ENCODE data around the gene GPR160.

GPR160 gene

GRCh38 chr3:170092907-170093306 lies 55.1 kb downstream of the GPR160 start:
- TF ChIP-seq MYC (IDR thresholded peaks at IDR 0.05; ENCODE audit: low read depth, low read length), result no peak
- no peak for TF ChIP-seq POLR2A (IDR thresholded peaks at IDR 0.05; ENCODE audit: extremely low read depth, insufficient read length)
- TF ChIP-seq CTCF (IDR thresholded peaks at IDR 0.05; ENCODE audit: low read depth, low read length), result no peak
- TF ChIP-seq, protein P1, sequence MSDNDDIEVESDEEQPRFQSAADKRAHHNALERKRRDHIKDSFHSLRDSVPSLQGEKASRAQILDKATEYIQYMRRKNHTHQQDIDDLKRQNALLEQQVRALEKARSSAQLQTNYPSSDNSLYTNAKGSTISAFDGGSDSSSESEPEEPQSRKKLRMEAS (IDR thresholded peaks at IDR 0.05; ENCODE audit: low read depth, low read length), result no peak
- DNase-seq (ENCODE audit: low read depth), result peak; percentile 18
- no peak overlapping the region for H3K4me3 ChIP-seq (ENCODE audit: low read depth, low read length)

DNA sequence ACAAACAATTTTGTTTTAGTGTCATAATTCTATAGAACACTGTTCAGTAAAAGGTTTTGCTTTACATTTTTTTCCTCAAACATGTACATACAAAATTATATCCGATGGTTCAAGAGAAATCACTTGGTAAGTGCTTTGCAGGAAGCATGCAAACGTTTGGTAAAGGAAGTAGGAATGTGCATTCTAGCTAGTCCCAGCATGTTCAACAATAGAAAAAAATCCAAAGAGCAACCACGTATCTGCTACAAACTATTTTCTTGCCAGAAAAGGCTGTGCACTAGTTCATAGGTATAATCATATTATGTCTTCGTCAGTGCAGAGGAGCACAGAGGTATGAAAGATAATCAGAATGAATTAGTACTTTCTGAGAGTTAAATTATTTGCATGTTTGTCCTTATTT lies 58.0 kb downstream of the GPR160 start:
- TF ChIP-seq CTCF (IDR thresholded peaks at IDR 0.05; ENCODE audit: low read depth, low read length) (no peak), MYC (IDR thresholded peaks at IDR 0.05; ENCODE audit: low read depth, low read length) (no peak), POLR2A (IDR thresholded peaks at IDR 0.05; ENCODE audit: extremely low read depth, insufficient read length) (no peak)
- TF ChIP-seq, protein P1 (IDR thresholded peaks at IDR 0.05; ENCODE audit: low read depth, low read length), result no peak
- no peak for DNase-seq (ENCODE audit: low read depth)
- no peak overlapping the region for H3K4me3 ChIP-seq (ENCODE audit: low read depth, low read length)

GRCh38 chr3:170096342-170096741 lies 58.5 kb downstream of the GPR160 start:
- TF ChIP-seq POLR2A (IDR thresholded peaks at IDR 0.05; ENCODE audit: extremely low read depth, insufficient read length) (no peak), CTCF (IDR thresholded peaks at IDR 0.05; ENCODE audit: low read depth, low read length) (no peak), MYC (IDR thresholded peaks at IDR 0.05; ENCODE audit: low read depth, low read length) (no peak)
- TF ChIP-seq, protein P1 (IDR thresholded peaks at IDR 0.05; ENCODE audit: low read depth, low read length), result no peak
- no peak for DNase-seq (ENCODE audit: low read depth)
- no peak overlapping the region for H3K4me3 ChIP-seq (ENCODE audit: low read depth, low read length)

- DNase-seq (ENCODE audit: low read depth), result no peak
- TF ChIP-seq, protein P1 (IDR thresholded peaks at IDR 0.05; ENCODE audit: low read depth, low read length), result no peak
- TF ChIP-seq CTCF (IDR thresholded peaks at IDR 0.05; ENCODE audit: low read depth, low read length), result no peak
- no peak for TF ChIP-seq POLR2A (IDR thresholded peaks at IDR 0.05; ENCODE audit: extremely low read depth, insufficient read length)
- TF ChIP-seq MYC (IDR thresholded peaks at IDR 0.05; ENCODE audit: low read depth, low read length), result no peak
- H3K4me3 ChIP-seq (ENCODE audit: low read depth, low read length), result no peak overlapping the region
Observed at GRCh38 chr3:170098753-170099152, 61.0 kb downstream of the GPR160 start.

DNA sequence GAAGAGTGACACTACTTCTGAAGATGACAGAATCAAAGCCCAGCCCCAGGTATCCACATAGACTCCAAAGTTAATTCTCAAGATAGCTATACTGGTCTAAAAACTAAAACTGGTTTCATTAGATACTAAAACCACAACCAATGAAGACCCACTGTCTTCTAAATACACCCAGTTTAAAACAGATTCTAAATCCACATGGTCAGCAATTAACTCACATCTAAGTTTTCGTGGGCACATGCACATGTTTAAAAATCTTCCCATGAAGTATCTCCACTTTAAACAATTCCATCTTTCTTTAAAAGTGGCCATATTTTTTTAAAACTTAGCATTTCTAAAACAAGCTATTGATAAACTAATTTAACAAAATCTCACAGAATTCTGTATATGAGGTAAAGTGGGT lies 63.1 kb downstream of the GPR160 start:
- no peak overlapping the region for H3K4me3 ChIP-seq (ENCODE audit: low read depth, low read length)
- no peak for DNase-seq (ENCODE audit: low read depth)
- TF ChIP-seq POLR2A (IDR thresholded peaks at IDR 0.05; ENCODE audit: extremely low read depth, insufficient read length), result no peak
- no peak for TF ChIP-seq MYC (IDR thresholded peaks at IDR 0.05; ENCODE audit: low read depth, low read length)
- no peak for TF ChIP-seq CTCF (IDR thresholded peaks at IDR 0.05; ENCODE audit: low read depth, low read length)
- TF ChIP-seq, protein P1 (IDR thresholded peaks at IDR 0.05; ENCODE audit: low read depth, low read length), result no peak

- TF ChIP-seq POLR2A (IDR thresholded peaks at IDR 0.05; ENCODE audit: extremely low read depth, insufficient read length) (no peak), CTCF (IDR thresholded peaks at IDR 0.05; ENCODE audit: low read depth, low read length) (no peak), MYC (IDR thresholded peaks at IDR 0.05; ENCODE audit: low read depth, low read length) (no peak)
- TF ChIP-seq, protein P1 (IDR thresholded peaks at IDR 0.05; ENCODE audit: low read depth, low read length), result no peak
- H3K4me3 ChIP-seq (ENCODE audit: low read depth, low read length), result no peak overlapping the region
Observed at GRCh38 chr3:170102431-170102830, 64.6 kb downstream of the GPR160 start.

More at GRCh38 chr3:170102431-170102830, 64.6 kb downstream of the GPR160 start:
- DNase-seq (ENCODE audit: low read depth), result no peak

Measured in NB4 (cell line).